Measurements from ENCODE around the gene FGB.
"Not testable (repeated sequence)": the region's sequence is repeated elsewhere in the genome, so short reads cannot be mapped to it uniquely, and the experiment has no call there.

The FGB gene

GRCh38 chr4:154566639-154567204 lies 3.9 kb downstream of the FGB start:
- no peak for DNase-seq

DNA sequence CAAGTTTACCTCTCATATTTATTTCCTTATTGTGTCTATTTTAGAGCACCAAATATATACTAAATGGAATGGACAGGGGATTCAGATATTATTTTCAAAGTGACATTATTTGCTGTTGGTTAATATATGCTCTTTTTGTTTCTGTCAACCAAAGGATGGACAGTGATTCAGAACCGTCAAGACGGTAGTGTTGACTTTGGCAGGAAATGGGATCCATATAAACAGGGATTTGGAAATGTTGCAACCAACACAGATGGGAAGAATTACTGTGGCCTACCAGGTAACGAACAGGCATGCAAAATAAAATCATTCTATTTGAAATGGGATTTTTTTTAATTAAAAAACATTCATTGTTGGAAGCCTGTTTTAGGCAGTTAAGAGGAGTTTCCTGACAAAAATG lies 6.2 kb downstream of the FGB start:
- DNase-seq, result no peak

GRCh38 chr4:154569584-154569983 lies 6.8 kb downstream of the FGB start:
- no peak for DNase-seq

- no peak for DNase-seq
These were observed 10.5 kb downstream of the FGB start for GRCh38 chr4:154573190-154573870.

DNA sequence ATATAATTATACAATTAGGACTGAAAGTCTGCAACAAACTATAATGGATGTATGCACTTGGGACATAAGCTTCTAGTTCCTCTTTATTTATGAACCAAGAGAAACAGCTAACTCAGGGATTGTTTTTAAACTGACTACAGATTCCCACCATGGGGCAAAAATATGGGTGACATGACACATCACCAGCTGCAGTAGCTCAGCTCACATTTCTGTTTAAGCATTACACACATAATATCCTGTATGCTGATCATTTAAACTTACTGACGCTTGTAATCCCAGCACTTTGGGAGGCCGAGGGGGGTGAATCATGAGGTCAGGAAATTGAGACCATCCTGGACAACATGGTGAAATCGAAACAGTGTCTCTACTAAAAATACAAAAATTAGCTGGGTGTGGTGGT lies 11.5 kb downstream of the FGB start:
- DNase-seq, result no peak

DNA sequence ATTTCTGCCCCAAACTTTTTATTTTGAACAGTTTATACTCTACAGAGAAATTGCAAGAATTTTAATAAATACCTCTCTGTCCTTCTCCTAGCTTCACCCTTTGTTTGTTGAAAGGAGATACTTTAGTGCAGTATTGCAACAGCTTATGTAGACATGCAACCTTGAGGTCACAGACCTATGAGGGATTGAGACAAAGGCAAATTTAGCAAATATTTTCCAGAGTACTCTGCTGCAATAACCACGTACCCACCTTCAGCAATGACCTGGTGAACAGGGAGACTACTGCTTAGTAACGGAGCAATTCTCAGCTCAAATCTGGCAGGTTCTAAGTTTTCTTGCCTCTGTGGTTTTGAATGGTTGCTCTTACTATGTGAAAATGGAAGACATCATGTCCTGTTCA lies 14.5 kb downstream of the FGB start:
- DNase-seq, result no peak

DNA sequence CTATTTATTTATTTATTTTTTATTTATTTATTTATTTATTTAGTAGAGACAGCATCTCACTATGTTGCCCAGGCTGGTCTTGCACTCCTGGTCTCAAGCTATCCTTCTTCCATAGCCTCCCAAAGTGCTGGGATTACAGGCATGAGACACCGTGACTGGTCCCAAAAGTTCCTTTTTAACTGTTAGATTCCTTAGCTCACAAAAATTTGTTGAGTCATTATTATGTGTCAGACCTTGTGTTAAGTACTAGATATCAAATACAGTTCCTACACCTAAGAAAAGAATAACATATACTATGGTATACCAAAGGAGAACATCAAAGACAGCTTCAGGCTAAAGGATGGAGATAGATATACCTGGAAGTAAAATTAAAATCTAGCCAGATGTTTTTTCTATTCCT lies 16.1 kb downstream of the FGB start:
- no peak for DNase-seq

GRCh38 chr4:154579927-154580326 lies 17.1 kb downstream of the FGB start:
- no peak for DNase-seq

DNA sequence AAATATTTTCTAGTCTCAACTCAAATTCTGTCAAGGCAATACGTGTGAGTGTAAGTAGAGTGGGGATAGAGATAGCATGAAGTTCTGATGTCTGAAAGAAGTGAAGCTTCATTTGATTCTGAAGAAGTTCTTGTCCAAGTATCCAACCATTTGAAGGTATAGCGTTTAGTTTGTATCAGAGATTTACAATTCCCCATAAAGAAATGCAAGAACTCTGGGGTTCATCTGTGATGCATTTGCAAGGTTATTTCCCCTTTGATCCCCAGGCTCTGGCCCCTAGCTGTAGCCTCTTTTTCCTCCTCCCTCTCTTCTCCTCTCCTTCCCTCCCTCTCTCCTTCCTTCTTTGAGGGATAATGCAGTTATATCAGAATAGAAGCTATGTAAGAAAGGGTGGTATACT lies 19.9 kb downstream of the FGB start:
- no peak for DNase-seq

- DNase-seq, result no peak
These were observed 20.4 kb downstream of the FGB start for GRCh38 chr4:154583230-154583629.

GRCh38 chr4:154583677-154584076 lies 20.9 kb downstream of the FGB start:
- no peak for DNase-seq

- DNase-seq, result no peak
These were observed 21.4 kb downstream of the FGB start for GRCh38 chr4:154584259-154584658.

GRCh38 chr4:154585369-154586018 lies 22.7 kb downstream of the FGB start:
- DNase-seq, result no peak

- no peak for DNase-seq
These were observed 23.7 kb downstream of the FGB start for GRCh38 chr4:154586296-154587033.

- DNase-seq, result no peak
These were observed 25.4 kb downstream of the FGB start for GRCh38 chr4:154588198-154588597.

GRCh38 chr4:154589296-154590197 lies 26.7 kb downstream of the FGB start:
- DNase-seq, result no peak

GRCh38 chr4:154590329-154591006 lies 27.7 kb downstream of the FGB start, which contains the start of gene FGA:
TSS of gene FGA (minus strand) at chr4:154590742. CDS start at chr4:154590687, 55 bp downstream.
- no peak for DNase-seq

DNA sequence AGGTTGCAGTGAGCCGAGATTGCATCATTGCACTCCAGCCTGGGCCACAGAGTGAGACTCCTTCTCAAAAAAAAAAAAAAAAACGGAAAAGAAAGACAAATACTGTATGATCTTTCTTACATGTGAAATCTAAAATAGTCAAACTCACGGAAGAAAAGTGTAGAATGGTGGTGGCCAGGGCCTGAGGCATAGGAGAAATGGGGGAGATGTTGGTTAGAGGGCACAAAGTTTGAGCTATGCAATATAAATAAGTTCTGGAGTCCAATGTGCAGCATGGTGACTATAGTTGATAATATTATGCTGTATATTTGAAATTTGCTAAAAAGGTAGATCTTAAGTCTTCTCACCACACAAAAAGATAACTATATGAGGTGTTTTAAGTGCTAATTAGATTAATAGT lies 29.1 kb downstream of the FGB start:
- DNase-seq, result no peak

DNA sequence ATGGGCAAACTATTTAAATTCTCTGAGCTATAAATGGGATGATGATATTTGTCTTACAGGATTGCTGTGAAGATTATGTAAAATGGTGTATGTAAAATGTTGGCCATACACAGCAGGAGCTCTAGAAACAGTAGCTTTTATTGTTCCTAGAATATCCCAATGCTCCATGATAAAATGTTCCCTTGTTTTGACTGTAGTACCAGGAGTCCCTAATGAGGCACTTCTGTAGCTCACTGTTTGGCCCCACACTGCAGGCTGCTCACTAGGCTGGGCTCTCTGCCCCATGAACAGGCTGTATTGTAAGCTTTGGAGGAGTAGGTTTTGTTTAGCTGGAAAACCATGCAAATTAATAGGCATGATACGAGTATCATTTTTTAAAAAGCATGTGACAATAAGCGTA lies 31.1 kb downstream of the FGB start:
- DNase-seq, result no peak

DNA sequence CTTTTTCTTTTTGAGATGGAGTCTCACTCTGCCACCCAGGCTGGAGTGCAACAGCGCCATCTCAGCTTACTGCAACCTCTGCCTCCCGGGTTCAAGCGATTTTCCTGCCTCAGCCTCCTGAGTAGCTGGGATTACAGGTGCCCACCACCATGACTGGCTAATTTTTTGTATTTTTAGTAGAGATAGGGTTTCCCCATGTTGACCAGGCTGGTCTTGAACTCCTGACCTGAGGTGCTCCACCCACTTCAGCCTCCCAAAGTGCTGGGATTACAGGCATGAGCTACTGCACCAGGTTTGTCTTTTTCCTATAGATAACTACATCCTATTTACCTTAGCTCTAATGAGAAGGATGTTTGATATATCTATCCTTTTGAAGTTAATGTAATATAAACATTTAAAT lies 31.5 kb downstream of the FGB start:
- not testable (repeated sequence) for DNase-seq

- no peak for DNase-seq
These were observed 33.0 kb downstream of the FGB start for GRCh38 chr4:154595807-154596206.

DNA sequence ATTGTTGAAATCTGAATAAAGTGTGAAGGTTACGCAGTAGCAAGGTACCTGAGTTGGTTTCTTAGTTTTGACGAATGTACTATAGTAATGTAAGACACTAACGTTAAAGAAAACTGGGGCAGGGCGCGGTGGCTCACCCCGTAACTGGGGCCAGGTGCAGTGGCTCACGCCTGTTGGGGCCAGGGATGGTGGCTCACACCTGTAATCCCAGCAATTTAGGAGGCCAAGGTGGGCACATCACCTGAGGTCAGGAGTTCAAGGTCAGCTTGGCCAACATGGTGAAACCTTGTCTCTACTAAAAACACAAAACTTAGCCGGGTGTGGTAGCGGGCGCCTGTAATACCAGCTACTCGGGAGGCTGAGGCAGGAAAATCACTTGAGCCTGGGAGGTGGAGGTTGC lies 34.5 kb downstream of the FGB start:
- DNase-seq, result not testable (repeated sequence)
